ENCODE measurements around the gene SH3BP4. TPM values are rescaled to one million over a fixed set of nuclear protein-coding genes. Genes with fewer than 3 reads are reported as not detected.

SH3BP4 gene
- total and polyA plus RNA-seq, 10 of the 15 experiments (the other 5 are each of a cell fraction or from before 2014, with no cell fraction given) = 0.03 to 0.36 TPM; not detected in 8

DNA sequence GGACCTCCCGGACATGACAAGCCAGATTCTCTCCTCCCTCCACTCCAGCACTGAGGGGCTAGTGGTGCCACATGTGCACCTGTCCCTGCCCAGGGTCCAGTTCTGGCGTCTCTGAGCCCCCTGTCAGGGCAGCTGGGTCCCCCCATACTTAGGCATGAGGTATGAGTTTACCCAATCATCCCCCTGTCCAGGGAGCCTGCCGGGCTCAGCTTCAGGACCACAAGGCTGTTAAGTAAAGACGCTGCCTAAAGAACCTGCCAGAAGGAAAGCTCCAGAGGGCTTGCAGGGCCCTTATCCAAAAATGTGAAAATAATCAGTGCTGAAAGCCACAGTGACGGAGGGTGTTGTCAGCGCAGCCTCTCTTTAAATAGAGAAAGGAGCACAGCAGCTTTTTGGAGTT lies 40.0 kb downstream of the SH3BP4 start (continued):
- TF ChIP-seq, protein P1, sequence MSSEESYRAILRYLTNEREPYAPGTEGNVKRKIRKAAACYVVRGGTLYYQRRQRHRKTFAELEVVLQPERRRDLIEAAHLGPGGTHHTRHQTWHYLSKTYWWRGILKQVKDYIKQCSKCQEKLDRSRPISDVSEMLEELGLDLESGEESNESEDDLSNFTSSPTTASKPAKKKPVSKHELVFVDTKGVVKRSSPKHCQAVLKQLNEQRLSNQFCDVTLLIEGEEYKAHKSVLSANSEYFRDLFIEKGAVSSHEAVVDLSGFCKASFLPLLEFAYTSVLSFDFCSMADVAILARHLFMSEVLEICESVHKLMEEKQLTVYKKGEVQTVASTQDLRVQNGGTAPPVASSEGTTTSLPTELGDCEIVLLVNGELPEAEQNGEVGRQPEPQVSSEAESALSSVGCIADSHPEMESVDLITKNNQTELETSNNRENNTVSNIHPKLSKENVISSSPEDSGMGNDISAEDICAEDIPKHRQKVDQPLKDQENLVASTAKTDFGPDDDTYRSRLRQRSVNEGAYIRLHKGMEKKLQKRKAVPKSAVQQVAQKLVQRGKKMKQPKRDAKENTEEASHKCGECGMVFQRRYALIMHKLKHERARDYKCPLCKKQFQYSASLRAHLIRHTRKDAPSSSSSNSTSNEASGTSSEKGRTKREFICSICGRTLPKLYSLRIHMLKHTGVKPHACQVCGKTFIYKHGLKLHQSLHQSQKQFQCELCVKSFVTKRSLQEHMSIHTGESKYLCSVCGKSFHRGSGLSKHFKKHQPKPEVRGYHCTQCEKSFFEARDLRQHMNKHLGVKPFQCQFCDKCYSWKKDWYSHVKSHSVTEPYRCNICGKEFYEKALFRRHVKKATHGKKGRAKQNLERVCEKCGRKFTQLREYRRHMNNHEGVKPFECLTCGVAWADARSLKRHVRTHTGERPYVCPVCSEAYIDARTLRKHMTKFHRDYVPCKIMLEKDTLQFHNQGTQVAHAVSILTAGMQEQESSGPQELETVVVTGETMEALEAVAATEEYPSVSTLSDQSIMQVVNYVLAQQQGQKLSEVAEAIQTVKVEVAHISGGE (CRISPR knock-in tag; IDR thresholded peaks at IDR 0.05) = no peak
- TF ChIP-seq, protein P2, sequence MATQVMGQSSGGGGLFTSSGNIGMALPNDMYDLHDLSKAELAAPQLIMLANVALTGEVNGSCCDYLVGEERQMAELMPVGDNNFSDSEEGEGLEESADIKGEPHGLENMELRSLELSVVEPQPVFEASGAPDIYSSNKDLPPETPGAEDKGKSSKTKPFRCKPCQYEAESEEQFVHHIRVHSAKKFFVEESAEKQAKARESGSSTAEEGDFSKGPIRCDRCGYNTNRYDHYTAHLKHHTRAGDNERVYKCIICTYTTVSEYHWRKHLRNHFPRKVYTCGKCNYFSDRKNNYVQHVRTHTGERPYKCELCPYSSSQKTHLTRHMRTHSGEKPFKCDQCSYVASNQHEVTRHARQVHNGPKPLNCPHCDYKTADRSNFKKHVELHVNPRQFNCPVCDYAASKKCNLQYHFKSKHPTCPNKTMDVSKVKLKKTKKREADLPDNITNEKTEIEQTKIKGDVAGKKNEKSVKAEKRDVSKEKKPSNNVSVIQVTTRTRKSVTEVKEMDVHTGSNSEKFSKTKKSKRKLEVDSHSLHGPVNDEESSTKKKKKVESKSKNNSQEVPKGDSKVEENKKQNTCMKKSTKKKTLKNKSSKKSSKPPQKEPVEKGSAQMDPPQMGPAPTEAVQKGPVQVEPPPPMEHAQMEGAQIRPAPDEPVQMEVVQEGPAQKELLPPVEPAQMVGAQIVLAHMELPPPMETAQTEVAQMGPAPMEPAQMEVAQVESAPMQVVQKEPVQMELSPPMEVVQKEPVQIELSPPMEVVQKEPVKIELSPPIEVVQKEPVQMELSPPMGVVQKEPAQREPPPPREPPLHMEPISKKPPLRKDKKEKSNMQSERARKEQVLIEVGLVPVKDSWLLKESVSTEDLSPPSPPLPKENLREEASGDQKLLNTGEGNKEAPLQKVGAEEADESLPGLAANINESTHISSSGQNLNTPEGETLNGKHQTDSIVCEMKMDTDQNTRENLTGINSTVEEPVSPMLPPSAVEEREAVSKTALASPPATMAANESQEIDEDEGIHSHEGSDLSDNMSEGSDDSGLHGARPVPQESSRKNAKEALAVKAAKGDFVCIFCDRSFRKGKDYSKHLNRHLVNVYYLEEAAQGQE (IDR thresholded peaks at IDR 0.05; ENCODE audit: low read depth, low read length) = no peak
- TF ChIP-seq ZBED1 (IDR thresholded peaks at IDR 0.05; ENCODE audit: borderline replicate concordance) (no peak), POLR2AphosphoS5 (IDR thresholded peaks at IDR 0.05; ENCODE audit: low read length) (no peak), WRNIP1 (IDR thresholded peaks at IDR 0.05; ENCODE audit: borderline replicate concordance, low read depth, low read length) (no peak), NR2C2 (IDR thresholded peaks at IDR 0.05; ENCODE audit: borderline replicate concordance, control insufficient read depth, insufficient read length, low read depth) (no peak)
- TF ChIP-seq, protein P3, sequence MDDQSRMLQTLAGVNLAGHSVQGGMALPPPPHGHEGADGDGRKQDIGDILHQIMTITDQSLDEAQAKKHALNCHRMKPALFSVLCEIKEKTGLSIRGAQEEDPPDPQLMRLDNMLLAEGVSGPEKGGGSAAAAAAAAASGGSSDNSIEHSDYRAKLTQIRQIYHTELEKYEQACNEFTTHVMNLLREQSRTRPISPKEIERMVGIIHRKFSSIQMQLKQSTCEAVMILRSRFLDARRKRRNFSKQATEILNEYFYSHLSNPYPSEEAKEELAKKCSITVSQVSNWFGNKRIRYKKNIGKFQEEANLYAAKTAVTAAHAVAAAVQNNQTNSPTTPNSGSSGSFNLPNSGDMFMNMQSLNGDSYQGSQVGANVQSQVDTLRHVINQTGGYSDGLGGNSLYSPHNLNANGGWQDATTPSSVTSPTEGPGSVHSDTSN (IDR thresholded peaks at IDR 0.05; ENCODE audit: insufficient replicate concordance, low read depth, low read length) = no peak

Data from GM12878 (cell line).